Ovary (tissue), 3 donors: ENCODE data around the gene GABRD.

ENCODE experiments used
- EP300 ChIP-seq: sonication (generic); formaldehyde crosslinking; IDR thresholded peaks from one replicate; pipeline ENCODE4 v1.6.1; 2017; ENCODE audit warnings: antibody characterized with exemption
- TF ChIP-seq, protein P1 (sequence below), 3 donors: fragments of 450-650 bp in 2 of 3; fragments of 200-600 bp in 1 of 3; IDR thresholded peaks; one replicate each; pipeline versions ENCODE4 v1.5.1 to v1.8.0; 2016 to 2022; ENCODE audit warnings: antibody characterized with exemption in 3 of 3, mild to moderate bottlenecking in 1 of 3
- donor health status: DM: no; HTN: no; CAD: no.

DNA sequence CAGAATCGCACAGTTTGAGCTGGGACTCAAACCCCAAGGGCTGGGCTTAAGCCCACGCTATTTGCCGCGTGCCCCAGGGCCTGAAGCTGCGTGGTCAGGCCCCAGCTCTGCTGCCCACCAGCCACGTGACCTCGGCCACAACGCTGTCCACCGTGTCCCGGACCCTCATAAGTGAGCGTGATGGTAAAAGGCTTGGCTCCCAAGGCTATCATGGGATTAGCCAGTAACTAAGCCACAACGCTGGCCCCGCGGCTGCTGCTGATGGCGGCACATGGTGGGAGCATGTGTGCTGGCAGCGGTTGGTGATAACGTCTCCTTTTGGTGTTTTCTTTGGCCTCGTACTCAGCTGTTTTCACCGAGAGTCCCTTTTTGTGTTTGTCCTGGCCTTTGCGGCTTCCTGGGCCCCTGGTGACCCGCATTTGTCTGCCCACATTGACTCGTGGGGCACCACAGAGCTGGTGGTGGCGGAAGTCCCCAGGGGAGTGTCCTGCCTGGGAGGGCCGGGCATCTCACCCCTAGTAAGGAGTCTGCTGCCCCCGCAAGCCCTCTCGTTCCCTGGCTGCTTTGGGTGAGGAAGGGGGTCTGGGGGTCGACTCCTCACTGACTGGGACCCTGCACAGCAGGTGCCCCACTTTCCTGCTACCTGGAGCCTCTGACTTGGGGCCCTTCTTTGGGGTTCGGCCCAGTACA, 60.4 kb downstream of the GABRD start:
- TF ChIP-seq, protein P1, sequence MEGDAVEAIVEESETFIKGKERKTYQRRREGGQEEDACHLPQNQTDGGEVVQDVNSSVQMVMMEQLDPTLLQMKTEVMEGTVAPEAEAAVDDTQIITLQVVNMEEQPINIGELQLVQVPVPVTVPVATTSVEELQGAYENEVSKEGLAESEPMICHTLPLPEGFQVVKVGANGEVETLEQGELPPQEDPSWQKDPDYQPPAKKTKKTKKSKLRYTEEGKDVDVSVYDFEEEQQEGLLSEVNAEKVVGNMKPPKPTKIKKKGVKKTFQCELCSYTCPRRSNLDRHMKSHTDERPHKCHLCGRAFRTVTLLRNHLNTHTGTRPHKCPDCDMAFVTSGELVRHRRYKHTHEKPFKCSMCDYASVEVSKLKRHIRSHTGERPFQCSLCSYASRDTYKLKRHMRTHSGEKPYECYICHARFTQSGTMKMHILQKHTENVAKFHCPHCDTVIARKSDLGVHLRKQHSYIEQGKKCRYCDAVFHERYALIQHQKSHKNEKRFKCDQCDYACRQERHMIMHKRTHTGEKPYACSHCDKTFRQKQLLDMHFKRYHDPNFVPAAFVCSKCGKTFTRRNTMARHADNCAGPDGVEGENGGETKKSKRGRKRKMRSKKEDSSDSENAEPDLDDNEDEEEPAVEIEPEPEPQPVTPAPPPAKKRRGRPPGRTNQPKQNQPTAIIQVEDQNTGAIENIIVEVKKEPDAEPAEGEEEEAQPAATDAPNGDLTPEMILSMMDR (IDR thresholded peaks at IDR 0.05): no peak
- no peak for TF ChIP-seq EP300
